ENCODE data around the gene TMEM203. TPM values are rescaled to one million over a fixed set of nuclear protein-coding genes. Genes with fewer than 3 reads are reported as not detected.
A peak's percentile ranks its signal among the peaks of the same experiment; 100 is the strongest.
"Not testable (repeated sequence)": the region's sequence is repeated elsewhere in the genome, so short reads cannot be mapped to it uniquely, and the experiment has no call there.

The TMEM203 gene
- total RNA-seq, 2 donors from 2014 or later: 36.2 to 40.0 TPM

GRCh38 chr9:137243266-137243625 is 37.8 kb upstream of the TMEM203 start:
- DNase-seq; ATAC-seq; intact Hi-C loops (cut with DNase I, micrococcal nuclease): not testable (repeated sequence)

- ATAC-seq: no peak
- no peak for DNase-seq
- intact Hi-C loops (cut with DNase I, micrococcal nuclease): no loop called here
Measured at GRCh38 chr9:137242269-137243203, 37.1 kb upstream of the TMEM203 start.

- ATAC-seq: peak; percentile 33
- intact Hi-C loops (cut with DNase I, micrococcal nuclease): no loop called here
Measured at GRCh38 chr9:137241490-137242268, 36.2 kb upstream of the TMEM203 start.

GRCh38 chr9:137240841-137241489 is 35.5 kb upstream of the TMEM203 start, which contains the start of gene TUBB4B:
Gene TUBB4B, plus strand, starts transcription at chr9:137241287. Its CDS starts 74 bp downstream, at chr9:137241361.
- intact Hi-C loops (cut with DNase I, micrococcal nuclease): no loop called here
- peak; percentile 66 for ATAC-seq
- peak; percentile 98 to 99 for DNase-seq

More at GRCh38 chr9:137241490-137242268, 36.2 kb upstream of the TMEM203 start:
- peak in 1 of 2 donors; percentile 77 for DNase-seq

GRCh38 chr9:137240318-137240840 is 34.9 kb upstream of the TMEM203 start:
- intact Hi-C loops (cut with DNase I, micrococcal nuclease): no loop called here
- DNase-seq (peak; percentile 82 to 83), ATAC-seq (peak; percentile 52)

- ATAC-seq, DNase-seq: not testable (repeated sequence)
- intact Hi-C loops (cut with DNase I, micrococcal nuclease): loop anchor here in 1 of 2 donors (10.0 kb wide), 1 partner anchor 125 kb away; the partner anchor contains the start of gene DPP7
Measured at GRCh38 chr9:137239541-137240200, 34.2 kb upstream of the TMEM203 start.

- ATAC-seq (peak; percentile 42), DNase-seq (peak; percentile 71 to 78)
- intact Hi-C loops (cut with DNase I, micrococcal nuclease): loop anchor here in 1 of 2 donors (10.0 kb wide), 1 partner anchor 123 kb away; the partner anchor contains the start of gene DPP7
Measured at GRCh38 chr9:137237759-137238726, 32.6 kb upstream of the TMEM203 start.

- no peak for DNase-seq
- ATAC-seq: no peak
- intact Hi-C loops (cut with DNase I, micrococcal nuclease): loop anchor here in 1 of 2 donors (10.0 kb wide), 1 partner anchor 122 kb away; the partner anchor contains the start of gene DPP7
Measured at GRCh38 chr9:137236936-137237421, 31.5 kb upstream of the TMEM203 start.

GRCh38 chr9:137236238-137236935 is 30.9 kb upstream of the TMEM203 start:
- ATAC-seq (peak; percentile 38), DNase-seq (peak; percentile 84 to 96)
- intact Hi-C loops (cut with DNase I, micrococcal nuclease): loop anchor here in 1 of 2 donors (10.0 kb wide), 1 partner anchor 122 kb away; the partner anchor contains the start of gene DPP7

GRCh38 chr9:137235424-137236237 is 30.2 kb upstream of the TMEM203 start:
- intact Hi-C loops (cut with DNase I, micrococcal nuclease): loop anchor here in 1 of 2 donors (10.0 kb wide), 1 partner anchor 121 kb away; the partner anchor contains the start of gene DPP7
- no peak for ATAC-seq
- no peak for DNase-seq

- no peak for DNase-seq
- intact Hi-C loops (cut with DNase I, micrococcal nuclease): loop anchor here in 1 of 2 donors (10.0 kb wide), 1 partner anchor 120 kb away; the partner anchor contains the start of gene DPP7
- ATAC-seq: no peak
Measured at GRCh38 chr9:137234758-137235423, 29.4 kb upstream of the TMEM203 start.

- intact Hi-C loops (cut with DNase I, micrococcal nuclease): loop anchor here in 1 of 2 donors (10.0 kb wide), 1 partner anchor 119 kb away; the partner anchor contains the start of gene DPP7
- DNase-seq (no peak), ATAC-seq (no peak)
Measured at GRCh38 chr9:137234055-137234697, 28.7 kb upstream of the TMEM203 start.

- no peak for DNase-seq
- peak; percentile 12 for ATAC-seq
- intact Hi-C loops (cut with DNase I, micrococcal nuclease): loop anchor here in 1 of 2 donors (10.0 kb wide), 1 partner anchor 119 kb away; the partner anchor contains the start of gene DPP7
Measured at GRCh38 chr9:137233143-137233980, 27.9 kb upstream of the TMEM203 start.

Data from left colon (tissue), 2 donors.